HG02588 (cell line): ENCODE data around the gene MAPRE3.
"Not testable (repeated sequence)": the region's sequence is repeated elsewhere in the genome, so short reads cannot be mapped to it uniquely, and the experiment has no call there.

Experiments
- ATAC-seq: cut with Tn5 transposase; IDR thresholded peaks from one replicate; pipeline ENCODE4 v1.9.1; 2021; ENCODE audit warnings: mild to moderate bottlenecking, moderate library complexity; ENCODE audit not compliant: unreplicated experiment

Gene MAPRE3

GRCh38 chr2:27065128-27065527 is 94.7 kb downstream of the MAPRE3 start:
- no peak for ATAC-seq

DNA sequence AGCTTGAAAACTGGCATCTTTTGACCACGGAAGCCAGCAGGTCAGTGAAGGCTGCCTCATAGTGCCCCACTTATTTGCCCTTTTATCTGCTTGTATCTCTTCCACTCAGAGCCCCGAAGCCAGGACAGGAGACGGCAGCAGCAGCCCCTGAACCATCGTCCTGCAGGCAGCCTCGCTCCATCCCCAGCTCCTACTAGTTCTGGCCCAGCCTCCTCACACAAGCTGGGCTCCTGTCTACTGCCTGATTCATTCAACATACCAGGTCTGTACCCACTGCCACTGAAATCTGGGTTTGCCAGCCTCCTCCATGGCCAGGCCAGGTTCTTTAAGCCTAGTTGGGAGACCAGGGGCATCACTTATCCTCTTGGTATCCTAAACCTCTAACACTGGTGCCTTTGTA is 96.9 kb downstream of the MAPRE3 start:
- no peak for ATAC-seq

- no peak for ATAC-seq
Observed at GRCh38 chr2:27069436-27069835, 99.0 kb downstream of the MAPRE3 start.

GRCh38 chr2:27069961-27070618 is 99.7 kb downstream of the MAPRE3 start:
- no peak for ATAC-seq

DNA sequence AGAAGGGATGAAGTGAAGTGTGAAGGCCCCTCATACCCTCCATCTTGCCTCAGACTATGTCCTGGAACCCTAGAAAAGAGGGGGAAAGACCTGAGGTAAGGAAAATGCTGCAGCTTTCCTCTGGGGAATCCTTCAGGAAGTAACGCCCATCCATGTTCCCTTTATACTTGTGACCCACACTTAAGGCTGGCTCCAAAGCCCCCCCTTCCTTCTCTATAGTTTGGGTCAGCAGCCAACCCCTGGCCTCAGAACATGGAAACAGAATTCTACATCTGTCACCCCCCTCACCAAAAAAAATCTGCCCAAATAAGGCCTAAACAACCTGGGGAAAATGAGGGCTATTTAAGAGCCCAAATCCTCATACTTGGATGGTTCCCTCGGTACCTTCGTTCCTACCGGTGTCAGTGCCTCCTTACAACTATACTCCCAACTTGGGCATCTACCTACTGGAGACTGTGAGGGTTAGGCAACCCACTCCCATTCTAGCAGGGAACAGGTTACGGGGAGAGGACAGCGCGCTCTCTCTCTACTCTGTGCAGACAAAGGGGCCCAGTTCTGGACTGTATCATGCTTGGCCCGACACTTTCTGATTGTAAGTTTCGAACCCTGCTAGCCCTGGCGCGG is 100.3 kb downstream of the MAPRE3 start:
- no peak for ATAC-seq

- peak; percentile 87 for ATAC-seq
Observed at GRCh38 chr2:27071277-27071989, 101.0 kb downstream of the MAPRE3 start, which contains the start of gene OST4. Gene OST4, minus strand, starts transcription at chr2:27071654.

GRCh38 chr2:27071990-27072830 is 101.8 kb downstream of the MAPRE3 start:
- ATAC-seq = no peak

DNA sequence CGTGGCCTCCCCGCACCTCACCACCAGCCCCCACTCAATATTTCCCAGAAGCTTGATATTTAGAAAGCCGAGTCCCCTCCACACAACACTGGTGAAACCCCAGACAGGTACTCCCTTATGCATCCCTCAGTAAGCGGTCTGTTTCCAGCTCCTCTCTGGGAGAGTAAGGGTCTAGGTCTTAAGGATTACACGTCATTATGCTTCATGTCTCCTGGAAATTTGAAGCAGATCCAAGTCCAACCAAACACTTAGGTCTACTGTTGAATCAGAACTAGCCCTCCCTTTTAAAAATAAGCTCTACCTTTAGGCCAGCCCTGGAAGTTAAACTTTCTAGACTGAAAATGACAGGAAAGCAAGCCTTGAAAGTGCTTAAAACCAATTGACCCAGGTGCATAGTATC is 102.5 kb downstream of the MAPRE3 start:
- ATAC-seq = no peak

- no peak for ATAC-seq
Observed at GRCh38 chr2:27073782-27074181, 103.3 kb downstream of the MAPRE3 start.

- ATAC-seq = no peak
Observed at GRCh38 chr2:27074738-27075565, 104.5 kb downstream of the MAPRE3 start.

GRCh38 chr2:27075566-27075871 is 105.1 kb downstream of the MAPRE3 start:
- not testable (repeated sequence) for ATAC-seq

GRCh38 chr2:27076323-27076722 is 105.9 kb downstream of the MAPRE3 start:
- no peak for ATAC-seq
